Astrocyte (in vitro differentiated cells and primary cell): ENCODE results near the gene USP35. TPM values are rescaled to one million over a fixed set of nuclear protein-coding genes. Genes with fewer than 3 reads are reported as not detected.
"Not testable (repeated sequence)": the region's sequence is repeated elsewhere in the genome, so short reads cannot be mapped to it uniquely, and the experiment has no call there.

Experiments used
- DNase-seq: peaks from one replicate; pipeline ENCODE4 v3.0.0-alpha.2; 2010; ENCODE audit warnings: low read depth
- FAIRE-seq: peaks from 2 replicates; lab custom pipeline; 2011; peaks lifted over from hg19 to GRCh38; lab: Jason Lieb, UNC
- H2AFZ ChIP-seq: 2 replicates; pipeline ENCODE4 v1.6.0; 2012; ENCODE audit warnings: low read depth, low read length, inconsistent platforms
- H3K27ac ChIP-seq: 2 replicates; pipeline ENCODE4 v1.5.1; 2011; ENCODE audit warnings: low read depth, low read length, inconsistent platforms
- H3K27me3 ChIP-seq: 2 replicates; pipeline ENCODE4 v1.6.0; 2011; ENCODE audit warnings: low read length, inconsistent platforms; ENCODE audit not compliant: insufficient read depth
- H3K36me3 ChIP-seq: 2 replicates; pipeline ENCODE4 v1.5.1; 2011; ENCODE audit warnings: low read length, inconsistent platforms; ENCODE audit not compliant: insufficient read depth
- H3K4me1 ChIP-seq: 2 replicates; pipeline ENCODE4 v1.5.1; 2011; ENCODE audit warnings: low read length, inconsistent platforms; ENCODE audit not compliant: insufficient read depth
- H3K4me2 ChIP-seq: 2 replicates; pipeline ENCODE4 v1.6.0; 2012; ENCODE audit warnings: low read length, inconsistent platforms
- H3K4me3 ChIP-seq: 2 replicates; pipeline ENCODE4 v1.5.1; 2011; ENCODE audit warnings: low read depth, mild to moderate bottlenecking, low read length, inconsistent platforms; ENCODE audit not compliant: insufficient read depth
- H3K79me2 ChIP-seq: 2 replicates; pipeline ENCODE4 v1.6.0; 2012; ENCODE audit warnings: mild to moderate bottlenecking, low read length, inconsistent platforms; ENCODE audit not compliant: insufficient read depth
- H3K9ac ChIP-seq: 2 replicates; pipeline ENCODE4 v1.6.0; 2012; ENCODE audit warnings: mild to moderate bottlenecking, low read length, inconsistent platforms
- H3K9me3 ChIP-seq: 2 replicates; pipeline ENCODE4 v1.5.1; 2012; ENCODE audit warnings: low read depth, mild to moderate bottlenecking, low read length, inconsistent platforms; ENCODE audit not compliant: insufficient read depth
- H4K20me1 ChIP-seq: 2 replicates; pipeline ENCODE4 v1.6.0; 2012; ENCODE audit warnings: low read length, inconsistent platforms; ENCODE audit not compliant: insufficient read depth
- H3K27ac Mint-ChIP-seq: one replicate; pipeline ENCODE4 v1.8.0; 2021; ENCODE audit warnings: mild to moderate bottlenecking, mixed read lengths; ENCODE audit not compliant: unreplicated experiment
- H3K27me3 Mint-ChIP-seq: one replicate; pipeline ENCODE4 v1.8.0; 2021; ENCODE audit warnings: low read depth, mixed read lengths; ENCODE audit not compliant: unreplicated experiment
- H3K36me3 Mint-ChIP-seq: one replicate; pipeline ENCODE4 v1.8.0; 2021; ENCODE audit warnings: low read depth, mixed read lengths; ENCODE audit not compliant: unreplicated experiment
- H3K4me1 Mint-ChIP-seq: one replicate; pipeline ENCODE4 v1.8.0; 2021; ENCODE audit warnings: low read depth, mixed read lengths; ENCODE audit not compliant: unreplicated experiment
- H3K4me3 Mint-ChIP-seq: one replicate; pipeline ENCODE4 v1.8.0; 2021; ENCODE audit warnings: mild to moderate bottlenecking, moderate library complexity, mixed read lengths; ENCODE audit not compliant: unreplicated experiment
- H3K9me3 Mint-ChIP-seq: one replicate; pipeline ENCODE4 v1.8.0; 2021; ENCODE audit warnings: mild to moderate bottlenecking, mixed read lengths; ENCODE audit not compliant: unreplicated experiment
- EZH2 ChIP-seq: IDR thresholded peaks from 2 replicates; pipeline ENCODE4 v1.6.1; 2012; ENCODE audit warnings: mild to moderate bottlenecking, low read length, inconsistent platforms; ENCODE audit not compliant: insufficient read depth
- total RNA-seq: library from RNA; stranded (reverse); gene quantifications from 2 replicates; pipeline ENCODE4 v1.2.1, GENCODE V29; 2021
- TF ChIP-seq, protein P1 (sequence below): IDR thresholded peaks from 2 replicates; pipeline ENCODE4 v1.5.1; 2011; ENCODE audit warnings: low read depth, mild to moderate bottlenecking, inconsistent platforms, low read length, moderate library complexity; ENCODE audit not compliant: insufficient read depth

Gene USP35
- total RNA-seq, 1 donor from 2014 or later, result 16.2 TPM

DNA sequence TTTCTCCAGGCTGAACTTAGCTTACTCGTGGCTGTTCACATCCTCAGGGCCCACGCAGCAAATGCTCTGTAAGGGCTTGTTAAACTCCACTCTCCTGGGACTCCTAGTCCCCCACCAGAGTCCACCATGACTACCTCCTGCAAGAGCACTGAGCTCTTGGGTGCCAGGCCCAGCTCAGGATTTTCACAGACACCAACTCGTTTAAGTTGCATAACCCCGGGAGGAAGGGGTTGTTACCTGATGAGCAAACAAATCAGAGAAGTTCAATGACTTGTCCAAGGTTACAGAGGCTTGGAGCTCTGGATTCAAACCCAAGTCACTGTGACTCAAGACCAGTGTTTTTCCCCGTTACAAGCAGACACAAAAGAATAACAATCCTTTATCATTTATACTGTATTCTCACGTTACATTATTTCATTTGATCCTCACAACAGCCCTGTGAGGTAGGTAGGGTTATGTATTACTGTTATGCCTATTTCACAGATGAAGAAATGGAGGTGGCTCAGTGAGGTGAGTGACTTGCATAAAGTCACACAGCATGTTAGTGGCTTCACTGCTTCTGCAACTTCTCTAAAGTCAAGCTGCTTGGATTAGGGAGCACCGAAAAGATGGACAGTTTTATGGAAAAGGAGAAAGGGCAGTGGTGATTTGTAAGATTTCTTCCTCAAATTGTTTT, 17.7 kb upstream of the USP35 start:
- no peak for DNase-seq
- FAIRE-seq, result no peak
- Histone ChIP-seq H4K20me1 (no peaks in the 10 kb centered on the region), H3K4me2 (no peak overlapping the region), H3K9ac (no peak overlapping the region), H3K9me3 (no peaks in the 10 kb centered on the region), H3K27me3 (no peaks in the 10 kb centered on the region), H3K27ac (no peak overlapping the region), H3K4me1 (peaks cover 14% of the 10 kb centered on the region), H3K36me3 (peaks cover 10% of the 10 kb centered on the region), H2AFZ (no peak overlapping the region), H3K79me2 (no peaks in the 10 kb centered on the region), H3K4me3 (no peak overlapping the region)
- Mint-ChIP-seq H3K36me3 (peaks cover 19% of the 10 kb centered on the region), H3K27me3 (no peaks in the 10 kb centered on the region), H3K4me3 (no peak overlapping the region), H3K27ac (no peak overlapping the region), H3K9me3 (peaks cover under 1% of the 10 kb centered on the region), H3K4me1 (peaks cover 9% of the 10 kb centered on the region)
- TF ChIP-seq EZH2, result no peak
- TF ChIP-seq, protein P1, sequence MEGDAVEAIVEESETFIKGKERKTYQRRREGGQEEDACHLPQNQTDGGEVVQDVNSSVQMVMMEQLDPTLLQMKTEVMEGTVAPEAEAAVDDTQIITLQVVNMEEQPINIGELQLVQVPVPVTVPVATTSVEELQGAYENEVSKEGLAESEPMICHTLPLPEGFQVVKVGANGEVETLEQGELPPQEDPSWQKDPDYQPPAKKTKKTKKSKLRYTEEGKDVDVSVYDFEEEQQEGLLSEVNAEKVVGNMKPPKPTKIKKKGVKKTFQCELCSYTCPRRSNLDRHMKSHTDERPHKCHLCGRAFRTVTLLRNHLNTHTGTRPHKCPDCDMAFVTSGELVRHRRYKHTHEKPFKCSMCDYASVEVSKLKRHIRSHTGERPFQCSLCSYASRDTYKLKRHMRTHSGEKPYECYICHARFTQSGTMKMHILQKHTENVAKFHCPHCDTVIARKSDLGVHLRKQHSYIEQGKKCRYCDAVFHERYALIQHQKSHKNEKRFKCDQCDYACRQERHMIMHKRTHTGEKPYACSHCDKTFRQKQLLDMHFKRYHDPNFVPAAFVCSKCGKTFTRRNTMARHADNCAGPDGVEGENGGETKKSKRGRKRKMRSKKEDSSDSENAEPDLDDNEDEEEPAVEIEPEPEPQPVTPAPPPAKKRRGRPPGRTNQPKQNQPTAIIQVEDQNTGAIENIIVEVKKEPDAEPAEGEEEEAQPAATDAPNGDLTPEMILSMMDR, result no peak

DNA sequence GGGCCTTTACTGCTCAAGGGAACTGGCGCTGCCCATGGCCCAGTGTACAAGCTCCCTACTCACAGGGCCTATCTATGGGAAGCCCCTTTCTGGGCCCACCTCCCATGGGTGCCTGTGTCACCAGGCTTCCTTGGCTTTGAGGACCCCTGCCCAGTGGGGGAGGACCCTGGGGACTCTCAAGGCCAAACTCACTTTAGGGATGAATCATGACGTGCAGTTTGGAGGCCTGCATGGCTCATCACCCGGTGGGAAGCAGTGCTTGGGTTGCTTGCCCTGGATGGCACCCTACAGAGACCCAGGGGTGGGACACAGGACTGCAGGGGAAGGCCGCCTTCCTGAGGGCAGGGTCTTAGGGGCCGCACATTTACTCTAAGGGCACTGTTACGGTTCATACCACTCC, 16.8 kb upstream of the USP35 start:
- H3K27me3 ChIP-seq, result no peaks in the 10 kb centered on the region
- no peak overlapping the region for H3K27ac Mint-ChIP-seq
- no peaks in the 10 kb centered on the region for H3K27me3 Mint-ChIP-seq
- DNase-seq, result no peak
- H3K4me1 ChIP-seq, result peaks cover 14% of the 10 kb centered on the region
- peaks cover 10% of the 10 kb centered on the region for H3K36me3 ChIP-seq
- H3K4me3 ChIP-seq, result no peak overlapping the region
- no peaks in the 10 kb centered on the region for H3K79me2 ChIP-seq
- H3K9ac ChIP-seq, result no peak overlapping the region
- H3K4me3 Mint-ChIP-seq, result no peak overlapping the region
- H3K9me3 ChIP-seq, result no peaks in the 10 kb centered on the region
- peaks cover 6% of the 10 kb centered on the region for H3K4me1 Mint-ChIP-seq
- H3K4me2 ChIP-seq, result no peak overlapping the region
- peaks cover 4% of the 10 kb centered on the region for H4K20me1 ChIP-seq
- no peak overlapping the region for H2AFZ ChIP-seq
- peaks cover 26% of the 10 kb centered on the region for H3K36me3 Mint-ChIP-seq
- no peak overlapping the region for H3K27ac ChIP-seq
- H3K9me3 Mint-ChIP-seq, result peaks cover 4% of the 10 kb centered on the region
- TF ChIP-seq, protein P1, result no peak
- no peak for TF ChIP-seq EZH2
- no peak for FAIRE-seq

DNA sequence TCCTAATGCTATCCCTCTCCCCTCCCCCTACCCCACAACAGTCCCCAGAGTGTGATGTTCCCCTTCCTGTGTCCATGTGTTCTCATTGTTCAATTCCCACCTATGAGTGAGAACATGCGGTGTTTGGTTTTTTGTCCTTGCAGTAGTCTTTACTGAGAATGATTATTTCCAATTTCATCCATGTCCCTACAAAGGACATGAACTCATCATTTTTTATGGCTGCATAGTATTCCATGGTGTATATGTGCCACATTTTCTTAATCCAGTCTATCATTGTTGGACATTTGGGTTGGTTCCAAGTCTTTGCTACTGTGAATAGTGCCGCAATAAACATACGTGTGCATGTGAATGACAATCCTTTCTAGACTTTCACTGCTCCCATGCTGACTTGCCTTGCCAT, 12.9 kb upstream of the USP35 start:
- not testable (repeated sequence) for H3K27ac ChIP-seq, H3K9ac ChIP-seq, H2AFZ ChIP-seq, H3K4me3 ChIP-seq, H3K27me3 ChIP-seq, H3K4me2 ChIP-seq, H3K9me3 Mint-ChIP-seq, H3K27ac Mint-ChIP-seq, H3K4me1 Mint-ChIP-seq, H3K4me1 ChIP-seq, FAIRE-seq, H3K79me2 ChIP-seq, H3K27me3 Mint-ChIP-seq, DNase-seq, H3K9me3 ChIP-seq, H3K4me3 Mint-ChIP-seq
- H3K36me3 Mint-ChIP-seq, result peaks cover 28% of the 10 kb centered on the region
- peaks cover 19% of the 10 kb centered on the region for H4K20me1 ChIP-seq
- H3K36me3 ChIP-seq, result peaks cover 10% of the 10 kb centered on the region
